Liver (tissue), 9 donors: ENCODE measurements around the gene FURIN. TPM values are rescaled to one million over a fixed set of nuclear protein-coding genes. Genes with fewer than 3 reads are reported as not detected.
A peak's percentile ranks its signal among the peaks of the same experiment; 100 is the strongest.

Source experiments
- DNase-seq: peaks from one replicate; pipeline ENCODE4 v3.0.0-alpha.2; 2017; ENCODE audit warnings: low spot score
- H3K27ac ChIP-seq, 2 donors: one replicate each; pipeline ENCODE4 v1.7.0; 2013; ENCODE audit warnings: inconsistent platforms in 2 of 2, low read length in 2 of 2, control low read depth in 1 of 2, low read depth in 1 of 2, mild to moderate bottlenecking in 1 of 2
- H3K27me3 ChIP-seq, 4 donors: one replicate each; pipeline versions ENCODE4 v1.6.1 to v1.7.0; 2013; ENCODE audit warnings: low read length in 3 of 4, inconsistent platforms in 1 of 4, mild to moderate bottlenecking in 1 of 4, moderate library complexity in 1 of 4; ENCODE audit not compliant: control insufficient read depth in 4 of 4, insufficient read depth in 4 of 4
- H3K36me3 ChIP-seq, 4 donors: one replicate each; pipeline versions ENCODE4 v1.6.1 to v1.7.0; 2013; ENCODE audit warnings: low read length in 3 of 4, mild to moderate bottlenecking in 3 of 4, low read depth in 1 of 4, moderate library complexity in 1 of 4; ENCODE audit not compliant: control insufficient read depth in 4 of 4, insufficient read depth in 3 of 4
- H3K4me1 ChIP-seq, 4 donors: one replicate each; pipeline versions ENCODE4 v1.6.1 to v1.7.0; 2013; ENCODE audit warnings: low read length in 3 of 4, mild to moderate bottlenecking in 3 of 4, moderate library complexity in 1 of 4; ENCODE audit not compliant: control insufficient read depth in 4 of 4, insufficient read depth in 4 of 4
- H3K4me3 ChIP-seq, 3 donors: one replicate each; pipeline versions ENCODE4 v1.6.1 to v1.7.0; 2013; ENCODE audit warnings: low read length in 3 of 3, control low read depth in 1 of 3, low read depth in 1 of 3, mild to moderate bottlenecking in 1 of 3
- H3K9ac ChIP-seq, 2 donors: one replicate each; pipeline ENCODE4 v1.7.0; 2013; ENCODE audit warnings: low read length in 2 of 2, mild to moderate bottlenecking in 2 of 2, moderate library complexity in 2 of 2, control low read depth in 1 of 2, low read depth in 1 of 2
- H3K9me3 ChIP-seq, 4 donors: one replicate each; pipeline versions ENCODE4 v1.6.1 to v1.7.0; 2013; ENCODE audit warnings: low read length in 3 of 4; ENCODE audit not compliant: control insufficient read depth in 4 of 4
- EGR1 ChIP-seq, 2 donors: IDR thresholded peaks; 2 replicates each; pipeline ENCODE4 v1.6.1; 2016 to 2018; ENCODE audit warnings: antibody characterized with exemption in 2 of 2, low read depth in 2 of 2
- FOXA1 ChIP-seq: IDR thresholded peaks from 2 replicates; pipeline ENCODE4 v1.6.1; 2016; ENCODE audit warnings: antibody characterized with exemption
- FOXA2 ChIP-seq: IDR thresholded peaks from 2 replicates; pipeline ENCODE4 v1.6.1; 2016; ENCODE audit warnings: antibody characterized with exemption
- HNF4A ChIP-seq, 2 donors: conservative IDR thresholded peaks; 2 replicates each; pipeline ENCODE4 v1.6.1; 2016; ENCODE audit warnings: antibody characterized with exemption in 2 of 2, mild to moderate bottlenecking in 2 of 2
- HNF4G ChIP-seq: IDR thresholded peaks from 2 replicates; pipeline ENCODE4 v1.6.1; 2016; ENCODE audit warnings: antibody characterized with exemption
- JUND ChIP-seq, 2 donors: IDR thresholded peaks; 2 replicates each; pipeline ENCODE4 v1.6.1; 2016; ENCODE audit warnings: antibody characterized with exemption in 2 of 2
- NR2F2 ChIP-seq: IDR thresholded peaks from 2 replicates; pipeline ENCODE4 v1.6.1; 2016; ENCODE audit warnings: antibody characterized with exemption
- RAD21 ChIP-seq, 2 donors: IDR thresholded peaks; 2 replicates each; pipeline ENCODE4 v1.6.1; 2016; ENCODE audit warnings: antibody characterized with exemption in 2 of 2, mild to moderate bottlenecking in 2 of 2
- RXRA ChIP-seq, 2 donors: IDR thresholded peaks; 2 replicates each; pipeline ENCODE4 v1.6.1; 2017 to 2018; ENCODE audit warnings: antibody characterized with exemption in 2 of 2, mild to moderate bottlenecking in 1 of 2
- SP1 ChIP-seq: IDR thresholded peaks from 2 replicates; pipeline ENCODE4 v1.6.1; 2018; ENCODE audit warnings: antibody characterized with exemption, mild to moderate bottlenecking
- TAF1 ChIP-seq: conservative IDR thresholded peaks from 2 replicates; pipeline ENCODE4 v1.6.1; 2016; ENCODE audit warnings: antibody characterized with exemption, mild to moderate bottlenecking
- YY1 ChIP-seq: IDR thresholded peaks from 2 replicates; pipeline ENCODE4 v1.6.1; 2016; ENCODE audit warnings: antibody characterized with exemption, mild to moderate bottlenecking
- WGBS: extraction: QIAGEN DNeasy Blood & Tissue Kit; methylation state at CpG from one replicate; pipeline ENCODE4 v1.1.7; 2013; 5-methylcytosine and 5-hydroxymethylcytosine counted together
- polyA plus RNA-seq, 2 donors: library from polyadenylated mRNA; stranded (reverse) in 1 of 2; unstranded in 1 of 2; fragments of 200-250 nt in 1 of 2; fragments of >200 nt in 1 of 2; fragmentation: Nextera tagmentation in 1 of 2; extraction: Ambion mirVana in 1 of 2; gene quantifications; one replicate each; pipeline versions ENCODE4 v1.2.1 to v1.2.3, GENCODE V29; 2013 to 2015
- total RNA-seq, 2 donors: library from RNA; depleted of rRNA; stranded (reverse); fragments of >200 nt; gene quantifications; one replicate each; pipeline ENCODE4 v1.2.3, GENCODE V29; 2014
- TF ChIP-seq, protein P1 (sequence below): IDR thresholded peaks from 2 replicates; pipeline ENCODE4 v1.6.1; 2016; ENCODE audit warnings: antibody characterized with exemption
- TF ChIP-seq, protein P2 (sequence below): IDR thresholded peaks from 2 replicates; pipeline ENCODE4 v1.6.1; 2016; ENCODE audit warnings: antibody characterized with exemption, mild to moderate bottlenecking
- TF ChIP-seq, protein P3 (sequence below): IDR thresholded peaks from 2 replicates; pipeline ENCODE4 v1.6.1; 2016; ENCODE audit warnings: antibody characterized with exemption
- TF ChIP-seq, protein P4 (sequence below): IDR thresholded peaks from 2 replicates; pipeline ENCODE4 v1.6.1; 2016; ENCODE audit warnings: antibody characterized with exemption
- TF ChIP-seq, protein P5 (sequence below): fragments of 150-350 bp; IDR thresholded peaks from 2 replicates; pipeline ENCODE4 v1.5.1; 2017; ENCODE audit warnings: improper control_type of control experiment, low read depth, low read length; ENCODE audit not compliant: missing input control
- donor health status: healthy.
- donor health status: healthy.
- donor health status: healthy.
- donor health status: healthy.
- donor health status: healthy.

The FURIN gene
- total and polyA plus RNA-seq, 4 donors, result 102 to 258 (median 164) TPM

DNA sequence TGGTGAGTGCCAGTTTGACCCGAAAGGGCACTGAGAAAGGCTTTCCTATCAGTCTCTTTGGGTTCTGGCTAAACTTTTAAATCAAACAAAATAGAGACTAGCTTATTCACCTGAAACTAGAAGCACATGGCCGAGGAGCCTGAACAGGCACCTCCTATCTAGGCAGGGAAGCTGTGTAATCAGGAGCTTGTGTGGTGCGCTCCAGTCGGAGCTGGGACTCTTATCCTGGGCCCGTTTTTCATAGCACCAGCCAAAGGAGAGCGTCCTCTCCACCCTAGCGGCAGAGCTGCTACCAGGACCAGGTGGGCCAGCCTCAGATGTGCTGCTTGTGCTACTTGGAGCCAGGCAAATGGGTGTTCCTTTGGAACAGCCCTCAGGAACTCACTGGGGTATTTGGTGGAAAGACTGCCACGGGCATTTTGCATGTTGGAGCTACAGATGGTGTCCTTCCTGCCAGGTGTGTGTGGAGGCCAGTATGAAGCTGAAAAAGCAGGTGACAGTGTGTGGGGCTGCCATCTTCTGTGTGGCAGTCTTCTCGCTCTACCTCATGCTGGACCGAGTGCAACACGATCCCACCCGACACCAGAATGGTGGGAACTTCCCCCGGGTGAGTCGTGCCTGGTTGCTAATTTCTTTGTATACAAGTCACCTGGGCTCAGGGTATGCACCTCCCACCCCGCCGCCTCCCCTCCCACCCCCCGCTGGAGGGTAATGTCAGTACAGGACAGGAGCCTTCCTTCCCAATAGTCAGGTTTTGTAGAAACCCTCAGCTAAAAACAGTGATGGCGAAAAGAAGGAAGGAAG is 35.5 kb downstream of the FURIN start:
- peak overlapping the region; percentile 68 to 87 (median 70) for H3K4me3 ChIP-seq
- H3K4me1 ChIP-seq, result peaks cover 0 to 18% (median 9%) of the 10 kb centered on the region in 4 donors
- peak overlapping the region; percentile 77 to 88 for H3K27ac ChIP-seq
- 59% methylated on average over 18 of the region's 18 CpGs for WGBS
- no peaks in the 10 kb centered on the region for H3K27me3 ChIP-seq
- peak overlapping the region; percentile 61 to 92 for H3K9ac ChIP-seq
- TF ChIP-seq FOXA2, result no peak
- TF ChIP-seq, protein P1, sequence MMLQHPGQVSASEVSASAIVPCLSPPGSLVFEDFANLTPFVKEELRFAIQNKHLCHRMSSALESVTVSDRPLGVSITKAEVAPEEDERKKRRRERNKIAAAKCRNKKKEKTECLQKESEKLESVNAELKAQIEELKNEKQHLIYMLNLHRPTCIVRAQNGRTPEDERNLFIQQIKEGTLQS, result no peak
- no peak for TF ChIP-seq EGR1 (IDR thresholded peaks at IDR 0.05; ENCODE audit: low read depth in 2 of 2)
- TF ChIP-seq FOXA1, result no peak
- TF ChIP-seq HNF4A (conservative IDR thresholded peaks at IDR 0.05), result no peak
- no peak for TF ChIP-seq HNF4G
- TF ChIP-seq, protein P2, sequence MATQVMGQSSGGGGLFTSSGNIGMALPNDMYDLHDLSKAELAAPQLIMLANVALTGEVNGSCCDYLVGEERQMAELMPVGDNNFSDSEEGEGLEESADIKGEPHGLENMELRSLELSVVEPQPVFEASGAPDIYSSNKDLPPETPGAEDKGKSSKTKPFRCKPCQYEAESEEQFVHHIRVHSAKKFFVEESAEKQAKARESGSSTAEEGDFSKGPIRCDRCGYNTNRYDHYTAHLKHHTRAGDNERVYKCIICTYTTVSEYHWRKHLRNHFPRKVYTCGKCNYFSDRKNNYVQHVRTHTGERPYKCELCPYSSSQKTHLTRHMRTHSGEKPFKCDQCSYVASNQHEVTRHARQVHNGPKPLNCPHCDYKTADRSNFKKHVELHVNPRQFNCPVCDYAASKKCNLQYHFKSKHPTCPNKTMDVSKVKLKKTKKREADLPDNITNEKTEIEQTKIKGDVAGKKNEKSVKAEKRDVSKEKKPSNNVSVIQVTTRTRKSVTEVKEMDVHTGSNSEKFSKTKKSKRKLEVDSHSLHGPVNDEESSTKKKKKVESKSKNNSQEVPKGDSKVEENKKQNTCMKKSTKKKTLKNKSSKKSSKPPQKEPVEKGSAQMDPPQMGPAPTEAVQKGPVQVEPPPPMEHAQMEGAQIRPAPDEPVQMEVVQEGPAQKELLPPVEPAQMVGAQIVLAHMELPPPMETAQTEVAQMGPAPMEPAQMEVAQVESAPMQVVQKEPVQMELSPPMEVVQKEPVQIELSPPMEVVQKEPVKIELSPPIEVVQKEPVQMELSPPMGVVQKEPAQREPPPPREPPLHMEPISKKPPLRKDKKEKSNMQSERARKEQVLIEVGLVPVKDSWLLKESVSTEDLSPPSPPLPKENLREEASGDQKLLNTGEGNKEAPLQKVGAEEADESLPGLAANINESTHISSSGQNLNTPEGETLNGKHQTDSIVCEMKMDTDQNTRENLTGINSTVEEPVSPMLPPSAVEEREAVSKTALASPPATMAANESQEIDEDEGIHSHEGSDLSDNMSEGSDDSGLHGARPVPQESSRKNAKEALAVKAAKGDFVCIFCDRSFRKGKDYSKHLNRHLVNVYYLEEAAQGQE, result no peak
- no peak for TF ChIP-seq RAD21 (IDR thresholded peaks at IDR 0.05)
- TF ChIP-seq YY1, result no peak
- TF ChIP-seq TAF1, result no peak
- TF ChIP-seq JUND (IDR thresholded peaks at IDR 0.05), result no peak
- no peak for TF ChIP-seq SP1
- TF ChIP-seq NR2F2, result no peak
- TF ChIP-seq, protein P3, sequence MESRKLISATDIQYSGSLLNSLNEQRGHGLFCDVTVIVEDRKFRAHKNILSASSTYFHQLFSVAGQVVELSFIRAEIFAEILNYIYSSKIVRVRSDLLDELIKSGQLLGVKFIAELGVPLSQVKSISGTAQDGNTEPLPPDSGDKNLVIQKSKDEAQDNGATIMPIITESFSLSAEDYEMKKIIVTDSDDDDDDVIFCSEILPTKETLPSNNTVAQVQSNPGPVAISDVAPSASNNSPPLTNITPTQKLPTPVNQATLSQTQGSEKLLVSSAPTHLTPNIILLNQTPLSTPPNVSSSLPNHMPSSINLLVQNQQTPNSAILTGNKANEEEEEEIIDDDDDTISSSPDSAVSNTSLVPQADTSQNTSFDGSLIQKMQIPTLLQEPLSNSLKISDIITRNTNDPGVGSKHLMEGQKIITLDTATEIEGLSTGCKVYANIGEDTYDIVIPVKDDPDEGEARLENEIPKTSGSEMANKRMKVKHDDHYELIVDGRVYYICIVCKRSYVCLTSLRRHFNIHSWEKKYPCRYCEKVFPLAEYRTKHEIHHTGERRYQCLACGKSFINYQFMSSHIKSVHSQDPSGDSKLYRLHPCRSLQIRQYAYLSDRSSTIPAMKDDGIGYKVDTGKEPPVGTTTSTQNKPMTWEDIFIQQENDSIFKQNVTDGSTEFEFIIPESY, result no peak
- TF ChIP-seq, protein P4, sequence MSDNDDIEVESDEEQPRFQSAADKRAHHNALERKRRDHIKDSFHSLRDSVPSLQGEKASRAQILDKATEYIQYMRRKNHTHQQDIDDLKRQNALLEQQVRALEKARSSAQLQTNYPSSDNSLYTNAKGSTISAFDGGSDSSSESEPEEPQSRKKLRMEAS, result no peak
- TF ChIP-seq, protein P5, sequence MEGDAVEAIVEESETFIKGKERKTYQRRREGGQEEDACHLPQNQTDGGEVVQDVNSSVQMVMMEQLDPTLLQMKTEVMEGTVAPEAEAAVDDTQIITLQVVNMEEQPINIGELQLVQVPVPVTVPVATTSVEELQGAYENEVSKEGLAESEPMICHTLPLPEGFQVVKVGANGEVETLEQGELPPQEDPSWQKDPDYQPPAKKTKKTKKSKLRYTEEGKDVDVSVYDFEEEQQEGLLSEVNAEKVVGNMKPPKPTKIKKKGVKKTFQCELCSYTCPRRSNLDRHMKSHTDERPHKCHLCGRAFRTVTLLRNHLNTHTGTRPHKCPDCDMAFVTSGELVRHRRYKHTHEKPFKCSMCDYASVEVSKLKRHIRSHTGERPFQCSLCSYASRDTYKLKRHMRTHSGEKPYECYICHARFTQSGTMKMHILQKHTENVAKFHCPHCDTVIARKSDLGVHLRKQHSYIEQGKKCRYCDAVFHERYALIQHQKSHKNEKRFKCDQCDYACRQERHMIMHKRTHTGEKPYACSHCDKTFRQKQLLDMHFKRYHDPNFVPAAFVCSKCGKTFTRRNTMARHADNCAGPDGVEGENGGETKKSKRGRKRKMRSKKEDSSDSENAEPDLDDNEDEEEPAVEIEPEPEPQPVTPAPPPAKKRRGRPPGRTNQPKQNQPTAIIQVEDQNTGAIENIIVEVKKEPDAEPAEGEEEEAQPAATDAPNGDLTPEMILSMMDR, result no peak
- no peak for TF ChIP-seq RXRA (IDR thresholded peaks at IDR 0.05)
- DNase-seq, result peak; percentile 75
- H3K9me3 ChIP-seq, result no peaks in the 10 kb centered on the region
- peaks cover 21 to 37% (median 34%) of the 10 kb centered on the region in 4 donors for H3K36me3 ChIP-seq
